GM12878 (cell line): ENCODE results near the gene IER2. TPM values are rescaled to one million over a fixed set of nuclear protein-coding genes. Genes with fewer than 3 reads are reported as not detected.

ENCODE experiments used
- CEBPB ChIP-seq, 2 experiments: fragments of 150-350 bp in 1 of 2; IDR thresholded peaks; 2 replicates each; pipeline ENCODE4 v1.6.1; 2012 to 2014; ENCODE audit warnings: low read depth in 2 of 2, low read length in 2 of 2, borderline replicate concordance in 1 of 2, inconsistent platforms in 1 of 2
- CHD1 ChIP-seq: IDR thresholded peaks from 2 replicates; pipeline ENCODE4 v1.6.1; 2012; ENCODE audit warnings: low read depth, low read length, improper control_type of control experiment
- DPF2 ChIP-seq: fragments of 450-650 bp; IDR thresholded peaks from 2 replicates; pipeline ENCODE4 v1.6.1; 2017; ENCODE audit warnings: mild to moderate bottlenecking
- E2F4 ChIP-seq: IDR thresholded peaks from 2 replicates; pipeline ENCODE4 v1.6.1; 2012; ENCODE audit warnings: low read depth, low read length, improper control_type of control experiment
- ETV6 ChIP-seq, 2 experiments: fragments of 450-650 bp in 1 of 2; IDR thresholded peaks in 1 of 2; conservative IDR thresholded peaks in 1 of 2; 2 replicates each; pipeline ENCODE4 v1.6.1; 2014; ENCODE audit warnings: antibody characterized with exemption in 1 of 2, borderline replicate concordance in 1 of 2, low read depth in 1 of 2, mild to moderate bottlenecking in 1 of 2, moderate library complexity in 1 of 2
- JUNB ChIP-seq: IDR thresholded peaks from 2 replicates; pipeline ENCODE4 v1.6.1; 2016; ENCODE audit warnings: antibody characterized with exemption, mild to moderate bottlenecking
- JUND ChIP-seq: IDR thresholded peaks from 2 replicates; pipeline ENCODE4 v1.6.1; 2012; ENCODE audit warnings: low read depth, mild to moderate bottlenecking, low read length, improper control_type of control experiment, moderate library complexity
- MEF2A ChIP-seq: IDR thresholded peaks from 2 replicates; pipeline ENCODE4 v1.6.1; 2011; ENCODE audit warnings: low read depth, mild to moderate bottlenecking, low read length, moderate library complexity; ENCODE audit not compliant: insufficient read depth
- MEF2B ChIP-seq: fragments of 450-650 bp; IDR thresholded peaks from 2 replicates; pipeline ENCODE4 v1.6.1; 2018; ENCODE audit warnings: mild to moderate bottlenecking, moderate library complexity; ENCODE audit not compliant: partially characterized antibody, poor library complexity, severe bottlenecking
- MTA2 ChIP-seq: fragments of 450-650 bp; IDR thresholded peaks from 2 replicates; pipeline ENCODE4 v1.6.1; 2016; ENCODE audit warnings: low read depth, mild to moderate bottlenecking, moderate library complexity
- PML ChIP-seq: IDR thresholded peaks from 2 replicates; pipeline ENCODE4 v1.6.1; 2012; ENCODE audit warnings: low read length, inconsistent platforms
- POLR2AphosphoS2 ChIP-seq: IDR thresholded peaks from 2 replicates; pipeline ENCODE4 v1.6.1; 2011; ENCODE audit warnings: low read depth, mild to moderate bottlenecking, low read length, improper control_type of control experiment, moderate library complexity
- RELA ChIP-seq: fragments of 450-650 bp; IDR thresholded peaks from 2 replicates; pipeline ENCODE4 v1.8.0; 2014; ENCODE audit warnings: borderline replicate concordance; ENCODE audit not compliant: partially characterized antibody
- SMARCA5 ChIP-seq: fragments of 450-650 bp; IDR thresholded peaks from 2 replicates; pipeline ENCODE4 v1.6.1; 2017; ENCODE audit warnings: mild to moderate bottlenecking
- SP1 ChIP-seq: IDR thresholded peaks from one replicate; pipeline ENCODE4 v1.6.1; 2011; ENCODE audit warnings: low read depth, low read length
- STAT1 ChIP-seq: fragments of 450-650 bp; conservative IDR thresholded peaks from 2 replicates; pipeline ENCODE4 v1.6.1; 2014; ENCODE audit warnings: antibody characterized with exemption, mild to moderate bottlenecking
- TAF1 ChIP-seq: IDR thresholded peaks from 2 replicates; pipeline ENCODE4 v1.6.1; 2011; ENCODE audit warnings: mild to moderate bottlenecking, low read depth, low read length, borderline replicate concordance
- TBL1XR1 ChIP-seq: IDR thresholded peaks from 2 replicates; pipeline ENCODE4 v1.6.1; 2012; ENCODE audit warnings: low read depth, low read length, improper control_type of control experiment
- USF1 ChIP-seq: IDR thresholded peaks from 2 replicates; pipeline ENCODE4 v1.6.1; 2011; ENCODE audit warnings: borderline replicate concordance, low read depth, mild to moderate bottlenecking, moderate library complexity, mixed read lengths, low read length; ENCODE audit not compliant: insufficient read depth; ENCODE audit errors: extremely low read length
- ZBTB40 ChIP-seq: fragments of 450-650 bp; IDR thresholded peaks from 2 replicates; pipeline ENCODE4 v1.6.1; 2016; ENCODE audit warnings: mild to moderate bottlenecking, moderate library complexity, borderline replicate concordance
- ZNF24 ChIP-seq: fragments of 450-650 bp; IDR thresholded peaks from 2 replicates; pipeline ENCODE4 v1.6.1; 2017; ENCODE audit warnings: antibody characterized with exemption, mild to moderate bottlenecking
- polyA plus RNA-seq, 11 experiments: library from polyadenylated mRNA; depleted of rRNA in 4 of 11; unstranded in 6 of 11; stranded (reverse) in 5 of 11; fragments of >200 nt; fragmentation: Nextera tagmentation in 4 of 11; fragmentation: Illumina TruSeq in 1 of 11; extraction: Ambion mirVana in 4 of 11; extraction: Trizol in 1 of 11; gene quantifications; 1 replicate in 1 of 11; 2 replicates in 10 of 11; pipeline versions ENCODE4 v1.2.1 to v1.2.3, GENCODE V29; 2011 to 2016; ENCODE audit warnings: inconsistent platforms in 2 of 11, missing spikeins in 2 of 11, low read depth in 1 of 11
- total RNA-seq, 4 experiments: library from RNA; depleted of rRNA in 3 of 4; stranded (reverse); fragments of >200 nt in 3 of 4; fragmentation: Illumina TruSeq in 1 of 4; extraction: Trizol in 1 of 4; gene quantifications; 2 replicates each; pipeline versions ENCODE4 v1.2.1 to v1.2.3, GENCODE V29; 2013 to 2021
- TF ChIP-seq, protein P1 (sequence below): fragments of 450-650 bp; IDR thresholded peaks from 2 replicates; pipeline ENCODE4 v1.6.1; 2017; ENCODE audit warnings: antibody characterized with exemption, mild to moderate bottlenecking, moderate library complexity

IER2 gene
- total and polyA plus RNA-seq, 10 of the 15 experiments (the other 5 are each of a cell fraction or from before 2014, with no cell fraction given), result 2.8 to 94.5 (median 24.9) TPM

DNA sequence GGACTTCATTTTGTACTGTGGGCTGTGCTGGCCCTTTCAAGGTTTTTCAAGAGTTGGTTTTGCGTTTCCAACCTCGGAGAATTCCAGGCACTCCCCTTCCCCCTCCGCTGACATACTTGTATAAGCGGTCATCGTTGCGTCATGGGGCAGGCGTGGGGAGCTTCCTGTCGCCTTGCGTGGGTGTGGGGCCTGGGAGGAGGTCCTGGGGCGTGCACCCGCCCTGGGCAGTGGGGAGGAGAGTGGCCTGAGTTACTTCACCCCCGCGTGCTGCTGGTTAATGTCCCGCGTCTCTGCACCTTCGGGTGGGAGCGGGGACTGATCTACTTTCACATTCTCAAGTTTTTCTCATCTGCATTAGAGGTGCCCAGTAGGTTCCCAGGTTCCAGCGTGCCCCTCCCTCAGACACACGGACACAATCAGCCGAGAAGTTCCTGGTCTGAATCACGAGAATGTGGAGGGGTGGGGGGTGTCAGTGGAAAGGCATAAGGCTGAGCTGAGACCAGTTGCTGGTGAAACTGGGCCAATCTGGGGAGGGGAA, 4.1 kb downstream of the IER2 start (continued):
- TF ChIP-seq ZBTB40, result peak; percentile 38; the same call in 1 of the 2 replicates
- TF ChIP-seq PML, result no peak
- TF ChIP-seq MEF2A, result 0 out of 2 replicates have a peak, but pooled peaks have one; percentile 7
- TF ChIP-seq TBL1XR1, result peak; percentile 79
- no peak for TF ChIP-seq TAF1
- no peak for TF ChIP-seq JUND
- TF ChIP-seq SMARCA5, result no peak; the same call in 1 of the 2 replicates
- no peak for TF ChIP-seq ETV6 (conservative IDR thresholded peaks at IDR 0.05 in 1 of 2, IDR thresholded peaks at IDR 0.05 in 1 of 2; ENCODE audit: borderline replicate concordance in 1 of 2, low read depth in 1 of 2)
- TF ChIP-seq CHD1, result peak; percentile 74; the same call in 1 of the 2 replicates
- TF ChIP-seq E2F4, result no peak
- TF ChIP-seq CEBPB (IDR thresholded peaks at IDR 0.05; ENCODE audit: borderline replicate concordance in 1 of 2, low read depth in 2 of 2, low read length in 2 of 2), result 0 out of 4 replicates have a peak, but pooled peaks of 1 of the 2 experiments have one; percentile 18
- no peak for TF ChIP-seq MEF2B
- peak; percentile 21; the same call in 1 of the 2 replicates for TF ChIP-seq ZNF24
- no peak for TF ChIP-seq JUNB
- TF ChIP-seq RELA, result peak; percentile 53
- no peak for TF ChIP-seq STAT1
- TF ChIP-seq, protein P1, sequence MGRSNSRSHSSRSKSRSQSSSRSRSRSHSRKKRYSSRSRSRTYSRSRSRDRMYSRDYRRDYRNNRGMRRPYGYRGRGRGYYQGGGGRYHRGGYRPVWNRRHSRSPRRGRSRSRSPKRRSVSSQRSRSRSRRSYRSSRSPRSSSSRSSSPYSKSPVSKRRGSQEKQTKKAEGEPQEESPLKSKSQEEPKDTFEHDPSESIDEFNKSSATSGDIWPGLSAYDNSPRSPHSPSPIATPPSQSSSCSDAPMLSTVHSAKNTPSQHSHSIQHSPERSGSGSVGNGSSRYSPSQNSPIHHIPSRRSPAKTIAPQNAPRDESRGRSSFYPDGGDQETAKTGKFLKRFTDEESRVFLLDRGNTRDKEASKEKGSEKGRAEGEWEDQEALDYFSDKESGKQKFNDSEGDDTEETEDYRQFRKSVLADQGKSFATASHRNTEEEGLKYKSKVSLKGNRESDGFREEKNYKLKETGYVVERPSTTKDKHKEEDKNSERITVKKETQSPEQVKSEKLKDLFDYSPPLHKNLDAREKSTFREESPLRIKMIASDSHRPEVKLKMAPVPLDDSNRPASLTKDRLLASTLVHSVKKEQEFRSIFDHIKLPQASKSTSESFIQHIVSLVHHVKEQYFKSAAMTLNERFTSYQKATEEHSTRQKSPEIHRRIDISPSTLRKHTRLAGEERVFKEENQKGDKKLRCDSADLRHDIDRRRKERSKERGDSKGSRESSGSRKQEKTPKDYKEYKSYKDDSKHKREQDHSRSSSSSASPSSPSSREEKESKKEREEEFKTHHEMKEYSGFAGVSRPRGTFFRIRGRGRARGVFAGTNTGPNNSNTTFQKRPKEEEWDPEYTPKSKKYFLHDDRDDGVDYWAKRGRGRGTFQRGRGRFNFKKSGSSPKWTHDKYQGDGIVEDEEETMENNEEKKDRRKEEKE, result no peak
- TF ChIP-seq USF1, result no peak
- no peak for TF ChIP-seq MTA2
- TF ChIP-seq DPF2, result peak; percentile 37; the same call in 1 of the 2 replicates
- peak; percentile 40; the same call in 1 of the 2 replicates for TF ChIP-seq POLR2AphosphoS2
- TF ChIP-seq SP1, result no peak
